ENCODE measurements around the gene ASB6.

DNA sequence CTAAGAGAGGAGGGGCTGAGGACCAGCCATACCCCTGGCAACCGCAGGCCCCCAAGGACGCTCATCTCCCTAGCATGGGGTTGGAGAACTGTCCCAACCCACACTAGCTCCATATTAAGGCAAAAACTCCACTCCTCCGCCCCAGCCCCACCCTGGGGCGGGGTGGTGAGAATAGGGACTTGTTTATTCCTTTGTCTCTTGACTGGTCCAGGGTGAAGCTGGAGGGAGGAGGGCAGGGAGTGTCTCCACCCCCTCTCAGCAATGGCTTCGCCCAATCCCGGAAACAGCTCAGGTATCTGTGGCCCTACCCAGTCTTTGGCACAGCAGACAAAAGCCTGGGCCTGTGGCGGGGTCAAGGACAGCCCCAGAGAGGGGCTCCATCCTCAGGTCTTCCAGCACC, 40.4 kb upstream of the ASB6 start:
- TF ChIP-seq GTF2F1 (IDR thresholded peaks at IDR 0.05; ENCODE audit: low read length), result no peak
- TF ChIP-seq, protein P1, sequence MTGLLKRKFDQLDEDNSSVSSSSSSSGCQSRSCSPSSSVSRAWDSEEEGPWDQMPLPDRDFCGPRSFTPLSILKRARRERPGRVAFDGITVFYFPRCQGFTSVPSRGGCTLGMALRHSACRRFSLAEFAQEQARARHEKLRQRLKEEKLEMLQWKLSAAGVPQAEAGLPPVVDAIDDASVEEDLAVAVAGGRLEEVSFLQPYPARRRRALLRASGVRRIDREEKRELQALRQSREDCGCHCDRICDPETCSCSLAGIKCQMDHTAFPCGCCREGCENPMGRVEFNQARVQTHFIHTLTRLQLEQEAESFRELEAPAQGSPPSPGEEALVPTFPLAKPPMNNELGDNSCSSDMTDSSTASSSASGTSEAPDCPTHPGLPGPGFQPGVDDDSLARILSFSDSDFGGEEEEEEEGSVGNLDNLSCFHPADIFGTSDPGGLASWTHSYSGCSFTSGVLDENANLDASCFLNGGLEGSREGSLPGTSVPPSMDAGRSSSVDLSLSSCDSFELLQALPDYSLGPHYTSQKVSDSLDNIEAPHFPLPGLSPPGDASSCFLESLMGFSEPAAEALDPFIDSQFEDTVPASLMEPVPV (CRISPR knock-in tag; IDR thresholded peaks at IDR 0.05), result no peak
- TF ChIP-seq ESRRA (CRISPR knock-in tag; IDR thresholded peaks at IDR 0.05; ENCODE audit: low read depth), result no peak
- TF ChIP-seq EZH2 (conservative IDR thresholded peaks at IDR 0.05; ENCODE audit: low read depth, low read length), result no peak
- TF ChIP-seq SP2 (CRISPR knock-in tag; IDR thresholded peaks at IDR 0.05), result no peak
- TF ChIP-seq TAF15 (IDR thresholded peaks at IDR 0.05; ENCODE audit: low read depth, low read length, poor library complexity, severe bottlenecking), result no peak
- TF ChIP-seq CREM (IDR thresholded peaks at IDR 0.05), result no peak
- no peak for TF ChIP-seq CREM (CRISPR knock-in tag; IDR thresholded peaks at IDR 0.05)
- TF ChIP-seq, protein P2, sequence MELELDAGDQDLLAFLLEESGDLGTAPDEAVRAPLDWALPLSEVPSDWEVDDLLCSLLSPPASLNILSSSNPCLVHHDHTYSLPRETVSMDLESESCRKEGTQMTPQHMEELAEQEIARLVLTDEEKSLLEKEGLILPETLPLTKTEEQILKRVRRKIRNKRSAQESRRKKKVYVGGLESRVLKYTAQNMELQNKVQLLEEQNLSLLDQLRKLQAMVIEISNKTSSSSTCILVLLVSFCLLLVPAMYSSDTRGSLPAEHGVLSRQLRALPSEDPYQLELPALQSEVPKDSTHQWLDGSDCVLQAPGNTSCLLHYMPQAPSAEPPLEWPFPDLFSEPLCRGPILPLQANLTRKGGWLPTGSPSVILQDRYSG (CRISPR knock-in tag; IDR thresholded peaks at IDR 0.05), result no peak
- no peak for TF ChIP-seq MED1 (CRISPR knock-in tag; IDR thresholded peaks at IDR 0.05)
- TF ChIP-seq, protein P3, sequence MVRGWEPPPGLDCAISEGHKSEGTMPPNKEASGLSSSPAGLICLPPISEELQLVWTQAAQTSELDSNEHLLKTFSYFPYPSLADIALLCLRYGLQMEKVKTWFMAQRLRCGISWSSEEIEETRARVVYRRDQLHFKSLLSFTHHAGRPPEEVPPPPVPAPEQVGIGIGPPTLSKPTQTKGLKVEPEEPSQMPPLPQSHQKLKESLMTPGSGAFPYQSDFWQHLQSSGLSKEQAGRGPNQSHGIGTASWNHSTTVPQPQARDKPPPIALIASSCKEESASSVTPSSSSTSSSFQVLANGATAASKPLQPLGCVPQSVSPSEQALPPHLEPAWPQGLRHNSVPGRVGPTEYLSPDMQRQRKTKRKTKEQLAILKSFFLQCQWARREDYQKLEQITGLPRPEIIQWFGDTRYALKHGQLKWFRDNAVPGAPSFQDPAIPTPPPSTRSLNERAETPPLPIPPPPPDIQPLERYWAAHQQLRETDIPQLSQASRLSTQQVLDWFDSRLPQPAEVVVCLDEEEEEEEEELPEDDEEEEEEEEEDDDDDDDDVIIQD (CRISPR knock-in tag; IDR thresholded peaks at IDR 0.05; ENCODE audit: low read depth), result no peak
